Measurements from ENCODE around the gene INTS6. TPM values are rescaled to one million over a fixed set of nuclear protein-coding genes. Genes with fewer than 3 reads are reported as not detected.

INTS6 gene
- total and polyA plus RNA-seq, 11 donors: 7.7 to 30.2 (median 23.4) TPM

GRCh38 chr13:51394724-51395123 lies 58.1 kb downstream of the INTS6 start:
- no peak for TF ChIP-seq CTCF (IDR thresholded peaks at IDR 0.05)
- no peak for TF ChIP-seq POLR2A (IDR thresholded peaks at IDR 0.05)
- ATAC-seq (no peak), DNase-seq (no peak)
- Histone ChIP-seq H3K36me3 (peaks cover 0 to 14% (median 2%) of the 10 kb centered on the region in 9 donors), H3K4me3 (no peak overlapping the region), H3K27ac (no peak overlapping the region), H3K9me3 (no peaks in the 10 kb centered on the region), H3K4me1 (peaks cover 0 to 28% (median 15%) of the 10 kb centered on the region in 12 donors), H3K27me3 (no peaks in the 10 kb centered on the region)
- intact Hi-C loops (cut with DNase I): no loop called here

- Histone ChIP-seq H3K27me3 (no peaks in the 10 kb centered on the region), H3K27ac (no peak overlapping the region), H3K36me3 (peaks cover 0 to 54% (median 40%) of the 10 kb centered on the region in 9 donors), H3K4me1 (no peaks in the 10 kb centered on the region), H3K9me3 (no peaks in the 10 kb centered on the region), H3K4me3 (no peak overlapping the region)
- intact Hi-C loops (cut with DNase I): no loop called here
- no peak for ATAC-seq
- no peak for DNase-seq
- no peak for TF ChIP-seq POLR2A (IDR thresholded peaks at IDR 0.05)
- TF ChIP-seq CTCF (IDR thresholded peaks at IDR 0.05): no peak
- WGBS, 4 donors: 92 to 94% (median 93%) methylated on average over 2 of the region's 2 CpGs
These were observed 67.7 kb downstream of the INTS6 start for GRCh38 chr13:51385114-51385513.

- 49 to 59% (median 54%) methylated on average over 4 of the region's 4 CpGs for WGBS, 4 donors
- peak; percentile 73 to 84 (median 78) for ATAC-seq
- intact Hi-C loops (cut with DNase I): no loop called here
- H3K27me3 ChIP-seq: no peaks in the 10 kb centered on the region
- H3K4me3 ChIP-seq: no peak overlapping the region
- peaks cover 0 to 90% (median 68%) of the 10 kb centered on the region in 9 donors for H3K36me3 ChIP-seq
- no peak for DNase-seq
- TF ChIP-seq POLR2A (IDR thresholded peaks at IDR 0.05): no peak
- TF ChIP-seq CTCF (IDR thresholded peaks at IDR 0.05): no peak
- no peaks in the 10 kb centered on the region for H3K9me3 ChIP-seq
- no peak overlapping the region for H3K27ac ChIP-seq
- H3K4me1 ChIP-seq: peaks cover 0 to 3% (median 0%) of the 10 kb centered on the region in 12 donors
These were observed 72.6 kb downstream of the INTS6 start for GRCh38 chr13:51380269-51380668.

- peaks cover 0 to 91% (median 80%) of the 10 kb centered on the region in 9 donors for H3K36me3 ChIP-seq
- intact Hi-C loops (cut with DNase I): no loop called here
- TF ChIP-seq CTCF (IDR thresholded peaks at IDR 0.05) (no peak), POLR2A (IDR thresholded peaks at IDR 0.05) (no peak)
- no peaks in the 10 kb centered on the region for H3K27me3 ChIP-seq
- H3K4me1 ChIP-seq: no peaks in the 10 kb centered on the region
- WGBS, 4 donors: 88 to 94% (median 93%) methylated on average over 2 of the region's 2 CpGs
- ATAC-seq (no peak), DNase-seq (no peak)
- H3K4me3 ChIP-seq: no peak overlapping the region
- no peak overlapping the region for H3K27ac ChIP-seq
- no peaks in the 10 kb centered on the region for H3K9me3 ChIP-seq
These were observed 79.4 kb downstream of the INTS6 start for GRCh38 chr13:51373451-51373850.
